ENCODE measurements around the gene MEN1. TPM values are rescaled to one million over a fixed set of nuclear protein-coding genes. Genes with fewer than 3 reads are reported as not detected.

The MEN1 gene
- total RNA-seq, 1 donor from 2014 or later, result 8.7 TPM

- intact Hi-C loops (cut with micrococcal nuclease), result no loop called here
- no peak for TF ChIP-seq CTCF (IDR thresholded peaks at IDR 0.05; ENCODE audit: borderline replicate concordance)
- Histone ChIP-seq H3K9me3 (replicated peaks) (no peaks in the 10 kb centered on the region), H3K27ac (replicated peaks) (no peak overlapping the region), H3K4me1 (peaks cover 75% of the 10 kb centered on the region), H3K4me3 (no peak overlapping the region), H3K27me3 (ENCODE audit: low read depth) (no peaks in the 10 kb centered on the region), H3K36me3 (peaks cover 100% of the 10 kb centered on the region)
- DNase-seq, result no peak
Observed at GRCh38 chr11:64770120-64770519, 40.2 kb downstream of the MEN1 start.

- peaks cover 100% of the 10 kb centered on the region for H3K36me3 ChIP-seq
- intact Hi-C loops (cut with micrococcal nuclease), result no loop called here
- no peak overlapping the region for H3K27ac ChIP-seq (replicated peaks)
- peaks cover 75% of the 10 kb centered on the region for H3K4me1 ChIP-seq
- no peak overlapping the region for H3K4me3 ChIP-seq
- no peak for TF ChIP-seq CTCF (IDR thresholded peaks at IDR 0.05; ENCODE audit: borderline replicate concordance)
- no peak for DNase-seq
- H3K27me3 ChIP-seq (ENCODE audit: low read depth), result no peaks in the 10 kb centered on the region
- H3K9me3 ChIP-seq (replicated peaks), result no peaks in the 10 kb centered on the region
Observed at GRCh38 chr11:64769283-64769682, 41.1 kb downstream of the MEN1 start.

- no peak for TF ChIP-seq CTCF (IDR thresholded peaks at IDR 0.05; ENCODE audit: borderline replicate concordance)
- intact Hi-C loops (cut with micrococcal nuclease), result no loop called here
- peaks cover 100% of the 10 kb centered on the region for H3K36me3 ChIP-seq
- H3K27ac ChIP-seq (replicated peaks), result peak overlapping the region; percentile 50
- peaks cover 75% of the 10 kb centered on the region for H3K4me1 ChIP-seq
- no peaks in the 10 kb centered on the region for H3K27me3 ChIP-seq (ENCODE audit: low read depth)
- DNase-seq, result no peak
- no peak overlapping the region for H3K4me3 ChIP-seq
- no peaks in the 10 kb centered on the region for H3K9me3 ChIP-seq (replicated peaks)
Observed at GRCh38 chr11:64768300-64768694, 42.1 kb downstream of the MEN1 start.

- H3K9me3 ChIP-seq (replicated peaks), result no peaks in the 10 kb centered on the region
- H3K4me3 ChIP-seq, result no peak overlapping the region
- H3K27me3 ChIP-seq (ENCODE audit: low read depth), result no peaks in the 10 kb centered on the region
- peak; percentile 79 for TF ChIP-seq CTCF (IDR thresholded peaks at IDR 0.05; ENCODE audit: borderline replicate concordance)
- H3K4me1 ChIP-seq, result peaks cover 75% of the 10 kb centered on the region
- peaks cover 93% of the 10 kb centered on the region for H3K36me3 ChIP-seq
- peak; percentile 63 for DNase-seq
- H3K27ac ChIP-seq (replicated peaks), result peak overlapping the region; percentile 50
- intact Hi-C loops (cut with micrococcal nuclease), result no loop called here
Observed at GRCh38 chr11:64767344-64768299, 42.7 kb downstream of the MEN1 start.

GRCh38 chr11:64766881-64767280 lies 43.5 kb downstream of the MEN1 start:
- intact Hi-C loops (cut with micrococcal nuclease), result no loop called here
- no peak overlapping the region for H3K4me3 ChIP-seq
- peaks cover 85% of the 10 kb centered on the region for H3K36me3 ChIP-seq
- H3K27ac ChIP-seq (replicated peaks), result peak overlapping the region; percentile 50
- H3K27me3 ChIP-seq (ENCODE audit: low read depth), result no peaks in the 10 kb centered on the region
- no peaks in the 10 kb centered on the region for H3K9me3 ChIP-seq (replicated peaks)
- DNase-seq, result no peak
- peaks cover 75% of the 10 kb centered on the region for H3K4me1 ChIP-seq
- no peak for TF ChIP-seq CTCF (IDR thresholded peaks at IDR 0.05; ENCODE audit: borderline replicate concordance)
